H1 (cell line): ENCODE data around the gene ARL8A. TPM values are rescaled to one million over a fixed set of nuclear protein-coding genes. Genes with fewer than 3 reads are reported as not detected.

Experiments used
- CTCF ChIA-PET: fragments of 300-600 bp; sonication (Branson Sonifier 250); formaldehyde crosslinking; loops from one replicate; lab custom pipeline; 2021; ENCODE audit not compliant: partially characterized antibody; lab: Charles Lee
- POLR2A ChIA-PET: fragments of 300-600 bp; sonication (Branson Sonifier 250); formaldehyde crosslinking; loops from one replicate; lab custom pipeline; 2021; ENCODE audit warnings: inconsistent platforms; ENCODE audit not compliant: partially characterized antibody; lab: Charles Lee
- DNase-seq, 2 experiments: peaks; one replicate each; pipeline versions ENCODE4 v3.0.0 to v3.0.0-alpha.2; 2010 to 2022; ENCODE audit warnings: low spot score in 2 of 2, low read depth in 1 of 2, mixed read lengths in 1 of 2
- FAIRE-seq: peaks from 2 replicates; lab custom pipeline; 2011; peaks lifted over from hg19 to GRCh38; lab: Jason Lieb, UNC
- H2AFZ ChIP-seq: 2 replicates; pipeline ENCODE4 v1.8.1; 2012; ENCODE audit warnings: low read length, inconsistent platforms
- H2AK5ac ChIP-seq: 2 replicates; pipeline ENCODE4 v1.6.1; 2013; ENCODE audit warnings: low read depth, low read length
- H2BK120ac ChIP-seq: replicated peaks from 2 replicates; pipeline ENCODE3; 2013; ENCODE audit warnings: low read depth, low read length, inconsistent platforms
- H2BK12ac ChIP-seq: 2 replicates; pipeline ENCODE4 v1.6.1; 2013; ENCODE audit warnings: low read depth, low read length
- H2BK15ac ChIP-seq: 2 replicates; pipeline ENCODE4 v1.6.1; 2013; ENCODE audit warnings: low read length
- H2BK20ac ChIP-seq: 2 replicates; pipeline ENCODE4 v1.6.1; 2013; ENCODE audit warnings: low read length
- H2BK5ac ChIP-seq: 2 replicates; pipeline ENCODE4 v1.6.1; 2013; ENCODE audit warnings: low read depth, low read length
- H3K14ac ChIP-seq: 2 replicates; pipeline ENCODE4 v1.6.1; 2013; ENCODE audit warnings: inconsistent platforms; ENCODE audit not compliant: insufficient read length
- H3K18ac ChIP-seq: 2 replicates; pipeline ENCODE4 v1.6.1; 2013; ENCODE audit warnings: low read length; ENCODE audit errors: extremely low read depth
- H3K23ac ChIP-seq: 2 replicates; pipeline ENCODE4 v1.6.1; 2013; ENCODE audit warnings: inconsistent platforms; ENCODE audit not compliant: insufficient read length
- H3K23me2 ChIP-seq: 2 replicates; pipeline ENCODE4 v1.6.1; 2013; ENCODE audit warnings: low read depth, low read length
- H3K27ac ChIP-seq: 2 replicates; pipeline ENCODE4 v1.6.1; 2011; ENCODE audit warnings: low read depth, low read length, inconsistent platforms
- H3K27me3 ChIP-seq, 4 experiments: replicated peaks in 1 of 4; 1 replicate in 1 of 4; 2 replicates in 3 of 4; pipeline versions ENCODE4 v1.6.1 to v1.8.1; 2011 to 2013; ENCODE audit warnings: low read length in 3 of 4, mild to moderate bottlenecking in 3 of 4, inconsistent platforms in 2 of 4, mixed read lengths in 2 of 4, moderate library complexity in 1 of 4; ENCODE audit not compliant: control insufficient read depth in 3 of 4, insufficient read depth in 3 of 4; ENCODE audit errors: extremely low read depth in 1 of 4
- H3K36me3 ChIP-seq, 4 experiments: 2 replicates each; pipeline versions ENCODE4 v1.6.1 to v1.8.1; 2011 to 2013; ENCODE audit warnings: mild to moderate bottlenecking in 4 of 4, low read length in 3 of 4, moderate library complexity in 2 of 4, control low read depth in 1 of 4, inconsistent platforms in 1 of 4; ENCODE audit not compliant: insufficient read depth in 4 of 4, control insufficient read depth in 2 of 4
- H3K4ac ChIP-seq: replicated peaks from 2 replicates; pipeline ENCODE3; 2013; ENCODE audit warnings: low read length, low read depth, mixed read lengths, inconsistent platforms; ENCODE audit not compliant: insufficient read length
- H3K4me1 ChIP-seq, 4 experiments: replicated peaks in 1 of 4; 1 replicate in 1 of 4; 2 replicates in 3 of 4; pipeline versions ENCODE4 v1.6.1 to v1.8.1; 2011 to 2013; ENCODE audit warnings: low read length in 3 of 4, inconsistent platforms in 2 of 4, mixed read lengths in 1 of 4; ENCODE audit not compliant: insufficient read depth in 4 of 4, control insufficient read depth in 3 of 4
- H3K4me2 ChIP-seq, 2 experiments: 2 replicates each; pipeline versions ENCODE4 v1.6.1 to v1.8.1; 2011 to 2013; ENCODE audit warnings: low read depth in 2 of 2, low read length in 2 of 2, control low read depth in 1 of 2, inconsistent platforms in 1 of 2, mild to moderate bottlenecking in 1 of 2; ENCODE audit not compliant: insufficient read depth in 1 of 2
- H3K4me3 ChIP-seq, 4 experiments: fragments of 200-600, 300-600 bp in 1 of 4; sonication (generic), shearing (Covaris generic), sonication (Bioruptor Twin) in 1 of 4; 2 replicates each; pipeline versions ENCODE4 v1.5.1 to v1.8.1; 2011 to 2016; ENCODE audit warnings: low read length in 4 of 4, low read depth in 3 of 4, control low read depth in 2 of 4, inconsistent platforms in 2 of 4, mild to moderate bottlenecking in 2 of 4, mixed read lengths in 1 of 4, moderate library complexity in 1 of 4; ENCODE audit not compliant: insufficient read depth in 2 of 4; ENCODE audit errors: extremely low read depth in 1 of 4
- H3K56ac ChIP-seq: replicated peaks from 2 replicates; pipeline ENCODE3; 2013; ENCODE audit warnings: low read depth, mild to moderate bottlenecking, mixed read lengths, low read length, inconsistent platforms; ENCODE audit not compliant: insufficient read length
- H3K79me1 ChIP-seq: 2 replicates; pipeline ENCODE4 v1.6.1; 2013; ENCODE audit warnings: low read depth, low read length, control low read depth
- H3K79me2 ChIP-seq, 2 experiments: 2 replicates each; pipeline versions ENCODE4 v1.6.1 to v1.8.1; 2012 to 2013; ENCODE audit warnings: low read length in 2 of 2, mild to moderate bottlenecking in 2 of 2, inconsistent platforms in 1 of 2; ENCODE audit not compliant: insufficient read depth in 2 of 2, control insufficient read depth in 1 of 2
- H3K9ac ChIP-seq, 4 experiments: replicated peaks in 1 of 4; 1 replicate in 1 of 4; 2 replicates in 3 of 4; pipeline versions ENCODE4 v1.6.1 to v1.8.1; 2011 to 2013; ENCODE audit warnings: low read depth in 3 of 4, low read length in 3 of 4, control low read depth in 2 of 4, mild to moderate bottlenecking in 2 of 4, moderate library complexity in 2 of 4, inconsistent platforms in 1 of 4; ENCODE audit errors: extremely low read depth in 1 of 4
- H3K9me3 ChIP-seq, 2 experiments: 2 replicates each; pipeline versions ENCODE4 v1.6.1 to v1.8.1; 2012 to 2013; ENCODE audit warnings: mild to moderate bottlenecking in 2 of 2, moderate library complexity in 2 of 2, control low read depth in 1 of 2, inconsistent platforms in 1 of 2, low read depth in 1 of 2, low read length in 1 of 2, mixed read lengths in 1 of 2; ENCODE audit not compliant: insufficient read depth in 2 of 2
- H4K20me1 ChIP-seq, 2 experiments: replicated peaks in 1 of 2; 2 replicates each; pipeline versions ENCODE3 to v1.8.1; 2011 to 2013; ENCODE audit warnings: inconsistent platforms in 2 of 2, low read length in 2 of 2, mild to moderate bottlenecking in 1 of 2; ENCODE audit not compliant: insufficient read depth in 2 of 2, control insufficient read depth in 1 of 2
- H4K5ac ChIP-seq: 2 replicates; pipeline ENCODE4 v1.6.1; 2013; ENCODE audit warnings: low read length, low read depth, mixed read lengths, inconsistent platforms; ENCODE audit not compliant: insufficient read length
- H4K8ac ChIP-seq: 2 replicates; pipeline ENCODE4 v1.8.0; 2013; ENCODE audit warnings: mild to moderate bottlenecking, moderate library complexity, low read length, inconsistent platforms; ENCODE audit not compliant: insufficient read depth; ENCODE audit errors: extremely low read depth
- H4K91ac ChIP-seq: replicated peaks from 2 replicates; pipeline ENCODE3; 2013; ENCODE audit warnings: low read length, mixed read lengths, inconsistent platforms; ENCODE audit not compliant: insufficient read length
- CBX5 ChIP-seq: fragments of 300-800, 300-1000 bp; sonication (generic); IDR thresholded peaks from 2 replicates; pipeline ENCODE4 v1.7.1; 2016; ENCODE audit warnings: antibody characterized with exemption, low read length, low read depth
- CBX8 ChIP-seq: fragments of 300-800, 300-1000 bp; sonication (generic); IDR thresholded peaks from 2 replicates; pipeline ENCODE4 v1.7.1; 2016; ENCODE audit warnings: low read depth, low read length, borderline replicate concordance
- CTCF ChIP-seq, 3 experiments: IDR thresholded peaks; 1 replicate in 2 of 3; 2 replicates in 1 of 3; pipeline versions ENCODE4 v1.5.1 to v1.6.1; 2011; ENCODE audit warnings: low read length in 3 of 3, mild to moderate bottlenecking in 3 of 3, inconsistent platforms in 2 of 3, low read depth in 1 of 3, moderate library complexity in 1 of 3; ENCODE audit not compliant: insufficient read depth in 1 of 3; ENCODE audit errors: control extremely low read depth in 1 of 3
- GABPA ChIP-seq: IDR thresholded peaks from 2 replicates; pipeline ENCODE4 v1.6.1; 2011; ENCODE audit warnings: mild to moderate bottlenecking, low read length, moderate library complexity, borderline replicate concordance; ENCODE audit not compliant: insufficient read depth
- MAX ChIP-seq: IDR thresholded peaks from 2 replicates; pipeline ENCODE4 v1.6.1; 2012; ENCODE audit warnings: inconsistent platforms
- WGBS, 2 experiments: shearing (Covaris generic) in 1 of 2; methylation state at CpG; one replicate each; pipeline versions ENCODE4 v1.1.6 to v1.1.7; 2013 to 2015; ENCODE audit warnings: low lambda C conversion rate in 2 of 2, mixed read lengths in 2 of 2, inconsistent platforms in 1 of 2, low coverage in 1 of 2, missing lambda C conversion rate in 1 of 2; ENCODE audit not compliant: insufficient replicate concordance in 2 of 2, insufficient coverage in 1 of 2, insufficient read length in 1 of 2; ENCODE audit errors: extremely low coverage in 1 of 2, missing lambda C conversion rate in 1 of 2; 5-methylcytosine and 5-hydroxymethylcytosine counted together
- polyA plus RNA-seq, 7 experiments: library from polyadenylated mRNA; depleted of rRNA in 3 of 7; stranded (reverse) in 5 of 7; unstranded in 2 of 7; fragments of >200 nt in 5 of 7; fragments of 200-250 nt in 2 of 7; gene quantifications; 1 replicate in 5 of 7; 2 replicates in 1 of 7; 4 replicates in 1 of 7; pipeline versions ENCODE4 v1.2.1 to v1.2.3, GENCODE V29; 2011 to 2013; ENCODE audit warnings: missing spikeins in 2 of 7, mixed read lengths in 2 of 7
- total RNA-seq: library from RNA; stranded (reverse); fragmentation: NEBNext Ultra II Directional; extraction: Animal tissue kit (Norgen Biotek cat#: 25700); gene quantifications from 2 replicates; pipeline ENCODE4 v1.2.1, GENCODE V29; 2021

ARL8A gene
- total and polyA plus RNA-seq, 2 of the 8 experiments (the other 6 are each of a cell fraction or from before 2014, with no cell fraction given): 40.3 to 58.7 TPM

- no peak for FAIRE-seq
- Histone ChIP-seq H3K14ac (no peak overlapping the region), H3K79me2 (no peaks in the 10 kb centered on the region), H3K27ac (no peak overlapping the region), H3K56ac (no peak overlapping the region), H4K20me1 (no peaks in the 10 kb centered on the region), H3K36me3 (no peaks in the 10 kb centered on the region), H3K27me3 (no peaks in the 10 kb centered on the region), H4K91ac (peak overlapping the region; percentile 60), H3K23me2 (no peaks in the 10 kb centered on the region), H2BK5ac (no peak overlapping the region), H3K79me1 (no peaks in the 10 kb centered on the region), H2AFZ (no peak overlapping the region), H2BK120ac (no peak overlapping the region), H3K18ac (no peak overlapping the region), H4K8ac (no peak overlapping the region), H3K4ac (no peak overlapping the region), H2BK15ac (peak overlapping the region; percentile 97; the same call in 1 of the 2 replicates), H3K9me3 (no peaks in the 10 kb centered on the region), H3K4me1 (peaks cover 2 to 25% (median 14%) of the 10 kb centered on the region in 4 experiments), H3K23ac (no peak overlapping the region), H2BK12ac (peak overlapping the region; percentile 50; the same call in 1 of the 2 replicates), H3K4me3 (no peak overlapping the region), H2AK5ac (no peak overlapping the region), H3K9ac (no peak overlapping the region), H2BK20ac (no peak overlapping the region), H4K5ac (no peak overlapping the region), H3K4me2 (no peak overlapping the region)
- DNase-seq: no peak
- CTCF ChIA-PET: interaction anchor here (1.2 to 10.1 kb wide), 6 partner anchors 9 to 25 kb away, joined by 3 to 77 read pairs (median 10); no protein-coding TSS in a partner anchor
- WGBS, 2 experiments: 83% methylated on average over 11 of the region's 11 CpGs; no CpG with 5 or more reads in 1 of the 2 experiments
- POLR2A ChIA-PET: interaction anchor here (1.0 to 2.7 kb wide), 2 partner anchors 16 to 154 kb away, joined by 3 to 6 read pairs; partner anchors contain the start of gene ELF3
- TF ChIP-seq CBX5 (no peak), CTCF (IDR thresholded peaks at IDR 0.05; ENCODE audit: control extremely low read depth in 1 of 3, insufficient read depth in 1 of 3, low read depth in 1 of 3, low read length in 3 of 3) (no peak), CBX8 (no peak), GABPA (no peak), MAX (no peak)
Observed at GRCh38 chr1:202164271-202165037, 19.9 kb upstream of the ARL8A start.
